ENCODE data around the gene PNKD.
A peak's percentile ranks its signal among the peaks of the same experiment; 100 is the strongest.

PNKD gene

DNA sequence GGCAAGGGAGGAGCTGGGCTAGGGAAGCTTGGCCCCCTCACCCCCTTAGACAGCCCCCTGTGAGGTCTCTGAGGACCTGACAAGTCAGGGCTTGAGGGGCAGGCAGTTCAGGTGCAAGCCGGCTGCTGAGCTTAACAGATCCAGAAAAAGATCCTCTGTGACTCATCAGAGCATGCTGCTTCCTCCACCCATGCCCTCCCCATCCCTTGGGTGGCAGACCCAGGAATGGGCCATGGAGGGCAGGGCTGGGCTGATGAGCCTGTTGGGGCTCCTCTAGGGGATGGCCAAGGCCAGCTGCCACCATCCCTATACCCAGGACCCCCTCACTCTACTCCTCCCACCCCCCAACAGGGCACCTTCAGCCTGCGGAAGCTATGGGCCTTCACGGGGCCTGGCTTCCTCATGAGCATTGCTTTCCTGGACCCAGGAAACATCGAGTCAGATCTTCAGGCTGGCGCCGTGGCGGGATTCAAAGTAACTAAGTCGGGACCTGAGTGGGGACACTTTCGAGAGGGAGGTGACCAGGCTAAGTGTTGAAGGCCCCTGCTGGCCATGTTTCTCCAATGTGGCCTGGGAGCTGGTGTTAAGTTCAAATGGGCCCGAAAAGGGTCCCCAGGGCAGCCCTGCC is 113.7 kb downstream of the PNKD start:
- DNase-seq, result no peak

DNA sequence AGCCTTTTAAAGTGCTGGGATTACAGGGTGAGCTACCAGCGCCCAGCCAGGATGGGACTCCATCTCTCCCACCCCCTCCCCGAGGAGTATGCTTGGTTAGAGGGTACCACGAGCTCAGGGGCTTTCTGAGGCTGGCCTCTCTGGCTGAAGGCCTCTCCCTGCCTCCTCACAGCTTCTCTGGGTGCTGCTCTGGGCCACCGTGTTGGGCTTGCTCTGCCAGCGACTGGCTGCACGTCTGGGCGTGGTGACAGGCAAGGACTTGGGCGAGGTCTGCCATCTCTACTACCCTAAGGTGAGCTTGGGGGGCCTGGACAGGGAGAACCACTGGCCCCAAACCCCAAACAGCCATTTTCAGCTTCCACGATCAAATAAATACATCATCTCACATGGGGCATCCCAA is 114.7 kb downstream of the PNKD start:
- no peak for DNase-seq

DNA sequence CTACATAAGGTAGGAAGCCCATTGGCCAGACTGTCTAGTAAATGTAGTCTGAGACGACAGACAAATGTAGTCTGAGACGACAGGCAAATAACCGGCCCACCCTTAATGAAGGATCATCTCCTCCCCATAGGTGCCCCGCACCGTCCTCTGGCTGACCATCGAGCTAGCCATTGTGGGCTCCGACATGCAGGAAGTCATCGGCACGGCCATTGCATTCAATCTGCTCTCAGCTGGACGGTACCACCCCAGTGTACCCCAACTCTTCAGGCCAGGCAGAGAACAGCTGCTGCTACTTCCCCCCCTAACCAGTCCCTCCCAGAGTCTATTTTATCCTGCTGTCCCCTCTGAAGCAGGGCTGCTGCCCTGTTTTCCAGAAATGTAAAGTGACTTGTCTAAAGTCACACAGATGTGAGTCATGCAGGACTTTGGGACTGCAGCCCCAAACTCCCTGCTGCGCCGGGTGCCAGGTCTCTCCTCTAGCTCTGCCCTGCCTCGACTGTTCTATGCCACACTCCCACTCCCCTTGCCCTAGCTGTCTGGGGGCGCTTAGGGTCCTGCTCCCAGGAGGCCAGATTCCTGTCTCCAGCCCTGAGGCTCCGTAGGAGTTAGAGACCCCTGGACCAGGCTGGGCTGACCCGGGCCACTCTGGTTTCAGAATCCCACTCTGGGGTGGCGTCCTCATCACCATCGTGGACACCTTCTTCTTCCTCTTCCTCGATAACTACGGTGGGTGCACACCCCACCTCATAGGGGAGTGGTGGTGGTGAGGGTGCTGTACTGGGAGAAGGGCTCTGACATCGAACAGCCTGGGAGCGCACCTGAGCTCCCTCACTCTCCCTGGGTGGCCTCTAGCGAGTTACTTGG is 116.4 kb downstream of the PNKD start:
- no peak for DNase-seq

DNA sequence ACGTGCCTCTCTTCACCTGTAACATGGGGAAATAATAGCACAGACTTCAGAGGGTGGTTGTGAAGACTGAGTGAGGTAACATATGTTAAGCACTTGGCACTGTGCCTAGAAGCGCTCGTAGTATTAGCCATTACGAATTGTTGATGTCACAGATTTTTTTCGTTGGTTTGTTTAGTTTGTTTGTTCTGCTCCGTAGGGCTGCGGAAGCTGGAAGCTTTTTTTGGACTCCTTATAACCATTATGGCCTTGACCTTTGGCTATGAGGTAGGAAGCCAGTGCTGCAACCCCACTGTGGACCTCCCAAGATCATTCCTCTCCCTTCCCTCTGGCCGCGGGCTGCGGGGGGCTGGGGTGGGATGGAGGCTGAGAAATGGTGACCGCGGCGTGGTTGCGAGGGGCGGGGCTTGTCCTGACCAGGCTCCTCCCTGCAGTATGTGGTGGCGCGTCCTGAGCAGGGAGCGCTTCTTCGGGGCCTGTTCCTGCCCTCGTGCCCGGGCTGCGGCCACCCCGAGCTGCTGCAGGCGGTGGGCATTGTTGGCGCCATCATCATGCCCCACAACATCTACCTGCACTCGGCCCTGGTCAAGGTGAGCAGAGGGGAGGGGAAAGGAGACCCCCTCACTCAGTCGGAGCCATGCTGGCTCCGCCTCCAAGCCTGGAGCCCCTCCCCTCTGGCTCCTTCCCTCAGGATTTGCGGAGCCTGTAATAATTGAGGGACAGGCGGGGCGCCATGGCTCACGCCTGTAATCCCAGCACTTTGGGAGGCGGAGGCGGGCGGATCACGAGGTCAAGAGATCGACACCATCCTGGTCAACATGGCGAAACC is 117.3 kb downstream of the PNKD start:
- no peak for DNase-seq

DNA sequence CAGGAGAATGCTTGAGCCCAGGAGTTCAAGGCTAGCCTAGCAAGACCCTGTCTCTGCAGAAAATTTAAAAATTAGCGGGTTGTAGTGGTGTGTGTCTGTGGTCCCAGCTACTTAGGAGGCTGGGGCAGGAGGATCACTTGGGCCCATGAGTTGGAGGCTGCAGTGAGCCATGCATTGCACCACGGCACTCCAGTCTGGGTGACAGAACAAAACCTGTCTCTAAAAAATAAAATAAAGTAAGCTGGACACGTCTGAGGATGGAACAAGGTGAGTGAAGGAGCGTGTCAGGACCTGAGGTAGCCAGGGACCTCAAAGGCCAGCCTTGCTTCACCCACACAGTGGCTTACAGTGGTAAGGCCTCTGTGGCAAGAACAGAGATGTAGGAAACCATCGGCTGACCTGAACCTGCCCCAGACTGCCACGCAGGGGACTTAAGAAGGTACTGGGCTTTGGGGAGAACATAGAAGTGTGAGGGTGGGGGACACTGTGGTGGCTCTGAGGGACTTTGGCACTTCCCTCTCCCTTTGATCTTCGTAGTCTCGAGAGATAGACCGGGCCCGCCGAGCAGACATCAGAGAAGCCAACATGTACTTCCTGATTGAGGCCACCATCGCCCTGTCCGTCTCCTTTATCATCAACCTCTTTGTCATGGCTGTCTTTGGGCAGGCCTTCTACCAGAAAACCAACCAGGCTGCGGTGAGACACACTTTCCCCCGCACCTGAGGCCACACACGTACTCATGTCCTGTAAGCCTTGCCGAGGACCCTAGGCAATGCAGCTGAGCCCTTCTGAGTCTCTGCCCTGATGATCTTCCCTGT is 119.2 kb downstream of the PNKD start:
- no peak for DNase-seq

DNA sequence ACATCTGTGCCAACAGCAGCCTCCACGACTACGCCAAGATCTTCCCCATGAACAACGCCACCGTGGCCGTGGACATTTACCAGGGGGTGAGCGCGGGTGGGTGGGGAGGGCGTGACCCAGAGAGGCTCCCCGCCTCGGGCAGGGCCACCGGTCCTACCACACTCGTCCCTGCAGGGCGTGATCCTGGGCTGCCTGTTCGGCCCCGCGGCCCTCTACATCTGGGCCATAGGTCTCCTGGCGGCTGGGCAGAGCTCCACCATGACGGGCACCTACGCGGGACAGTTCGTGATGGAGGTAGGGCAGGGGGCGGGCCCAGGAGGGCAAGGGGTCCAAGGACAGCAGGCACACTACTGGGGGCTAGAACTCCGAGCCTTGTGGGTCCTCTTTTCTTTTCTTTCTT is 120.9 kb downstream of the PNKD start:
- no peak for DNase-seq

DNA sequence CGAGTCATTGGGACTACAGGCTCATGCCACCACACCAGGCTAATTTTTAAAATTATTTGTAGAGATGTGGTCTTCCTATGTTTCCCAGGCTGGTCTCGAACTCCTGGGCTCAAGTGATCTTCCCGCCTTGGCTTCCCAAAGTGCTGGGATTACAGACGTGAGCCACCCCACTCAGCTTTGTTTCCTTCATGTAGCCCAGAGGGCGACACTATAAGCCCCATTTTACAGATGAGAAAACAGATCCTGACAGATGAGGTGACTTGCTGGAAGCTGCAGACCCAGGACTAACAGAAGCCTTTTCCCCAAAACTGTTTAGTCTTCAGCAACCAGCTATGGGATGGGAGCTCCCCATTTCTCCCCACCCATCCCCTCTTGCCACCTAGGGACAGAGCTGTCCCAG is 122.1 kb downstream of the PNKD start:
- no peak for DNase-seq

DNA sequence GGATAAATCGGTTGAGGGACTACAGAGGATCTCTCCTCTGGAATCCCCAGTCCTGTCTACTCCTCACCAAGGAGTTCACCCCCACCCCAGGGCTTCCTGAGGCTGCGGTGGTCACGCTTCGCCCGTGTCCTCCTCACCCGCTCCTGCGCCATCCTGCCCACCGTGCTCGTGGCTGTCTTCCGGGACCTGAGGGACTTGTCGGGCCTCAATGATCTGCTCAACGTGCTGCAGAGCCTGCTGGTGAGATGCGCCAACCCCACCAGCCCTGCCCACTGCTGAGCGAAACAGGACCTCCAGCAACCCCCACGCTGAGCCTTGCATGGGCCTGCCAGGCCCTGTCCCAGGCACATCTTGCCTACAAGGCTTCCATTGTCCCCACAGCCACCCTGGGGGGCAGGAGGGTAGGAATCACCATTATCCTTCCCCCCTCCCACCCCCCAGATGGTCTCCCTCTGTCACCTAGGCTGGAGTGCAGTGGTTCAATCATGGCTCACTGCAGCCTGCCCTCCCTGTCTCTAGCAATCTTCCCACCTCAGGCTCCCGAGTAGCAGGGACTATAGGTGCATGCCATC is 122.7 kb downstream of the PNKD start:
- DNase-seq, result no peak

DNA sequence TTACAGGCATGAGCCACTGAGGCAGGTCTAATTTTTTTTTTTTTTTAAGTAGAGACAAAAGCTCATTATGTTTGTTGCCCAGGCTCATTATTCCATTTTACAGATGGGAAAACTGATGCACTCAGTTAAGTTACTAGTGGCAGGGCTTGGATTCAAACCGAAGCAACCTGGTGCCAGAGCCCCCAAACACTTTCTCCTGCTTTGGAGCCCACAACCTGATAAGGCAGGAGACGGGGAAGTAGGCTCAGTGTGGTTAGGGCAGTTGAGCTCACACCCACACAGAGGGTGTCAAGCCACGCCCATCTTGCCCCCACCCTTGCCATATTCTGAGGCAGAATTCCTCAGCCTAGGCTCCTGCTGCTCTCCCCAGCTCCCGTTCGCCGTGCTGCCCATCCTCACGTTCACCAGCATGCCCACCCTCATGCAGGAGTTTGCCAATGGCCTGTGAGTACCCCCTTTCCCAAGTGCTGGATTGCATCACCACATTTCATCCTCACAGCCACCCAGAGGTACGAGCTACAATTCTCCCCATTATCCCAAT is 123.5 kb downstream of the PNKD start:
- DNase-seq, result no peak

DNA sequence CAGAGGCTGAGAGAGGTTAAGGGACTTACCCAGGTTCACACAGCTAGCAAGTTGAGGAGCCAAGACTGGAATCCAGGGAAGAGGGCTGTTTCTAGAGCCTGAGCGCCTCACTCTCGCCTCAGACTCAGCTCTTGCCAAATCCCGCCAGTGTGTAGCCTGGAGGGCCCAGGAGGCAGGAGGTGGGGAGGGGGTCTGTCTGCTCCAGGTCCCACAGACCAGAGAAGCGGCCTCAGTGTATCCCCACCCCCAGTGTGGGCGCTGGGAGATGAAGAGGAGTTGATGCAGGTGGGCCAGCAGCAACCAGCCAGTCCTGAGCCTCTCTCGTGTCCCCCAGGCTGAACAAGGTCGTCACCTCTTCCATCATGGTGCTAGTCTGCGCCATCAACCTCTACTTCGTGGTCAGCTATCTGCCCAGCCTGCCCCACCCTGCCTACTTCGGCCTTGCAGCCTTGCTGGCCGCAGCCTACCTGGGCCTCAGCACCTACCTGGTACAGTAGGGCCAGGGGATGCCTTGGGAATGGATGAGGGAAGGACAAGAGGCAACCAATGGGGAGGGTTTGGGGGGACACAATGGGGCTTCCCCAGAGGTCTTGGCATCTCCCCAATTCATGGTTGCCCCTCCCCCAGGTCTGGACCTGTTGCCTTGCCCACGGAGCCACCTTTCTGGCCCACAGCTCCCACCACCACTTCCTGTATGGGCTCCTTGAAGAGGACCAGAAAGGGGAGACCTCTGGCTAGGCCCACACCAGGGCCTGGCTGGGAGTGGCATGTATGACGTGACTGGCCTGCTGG is 124.2 kb downstream of the PNKD start:
- DNase-seq, result no peak

DNA sequence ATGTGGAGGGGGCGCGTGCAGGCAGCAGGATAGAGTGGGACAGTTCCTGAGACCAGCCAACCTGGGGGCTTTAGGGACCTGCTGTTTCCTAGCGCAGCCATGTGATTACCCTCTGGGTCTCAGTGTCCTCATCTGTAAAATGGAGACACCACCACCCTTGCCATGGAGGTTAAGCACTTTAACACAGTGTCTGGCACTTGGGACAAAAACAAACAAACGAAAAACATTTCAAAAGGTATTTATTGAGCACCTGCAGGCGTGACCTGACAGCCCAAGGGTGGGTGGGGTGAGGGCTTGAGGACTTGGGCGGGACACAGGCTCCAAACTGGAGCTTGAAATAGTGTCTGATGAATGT is 124.7 kb downstream of the PNKD start:
- no peak for DNase-seq

DNA sequence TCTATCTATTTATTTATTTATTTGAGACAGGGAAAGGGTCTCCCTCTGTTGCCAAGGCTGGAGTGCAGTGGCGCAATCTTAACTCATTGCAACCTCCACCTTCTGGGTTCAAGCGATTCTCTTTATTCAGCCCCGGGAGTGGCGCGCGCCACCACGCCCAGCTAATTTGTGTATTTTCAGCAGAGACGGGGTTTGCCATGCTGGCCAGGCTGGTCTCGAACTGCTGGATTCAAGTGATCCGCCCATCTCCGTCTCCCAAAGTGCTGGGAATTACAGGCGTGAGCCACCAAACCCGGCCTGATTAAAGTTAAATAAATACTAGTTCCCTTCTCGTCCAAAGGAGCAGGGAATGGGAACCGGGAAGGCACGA is 125.1 kb downstream of the PNKD start:
- no peak for DNase-seq

DNA sequence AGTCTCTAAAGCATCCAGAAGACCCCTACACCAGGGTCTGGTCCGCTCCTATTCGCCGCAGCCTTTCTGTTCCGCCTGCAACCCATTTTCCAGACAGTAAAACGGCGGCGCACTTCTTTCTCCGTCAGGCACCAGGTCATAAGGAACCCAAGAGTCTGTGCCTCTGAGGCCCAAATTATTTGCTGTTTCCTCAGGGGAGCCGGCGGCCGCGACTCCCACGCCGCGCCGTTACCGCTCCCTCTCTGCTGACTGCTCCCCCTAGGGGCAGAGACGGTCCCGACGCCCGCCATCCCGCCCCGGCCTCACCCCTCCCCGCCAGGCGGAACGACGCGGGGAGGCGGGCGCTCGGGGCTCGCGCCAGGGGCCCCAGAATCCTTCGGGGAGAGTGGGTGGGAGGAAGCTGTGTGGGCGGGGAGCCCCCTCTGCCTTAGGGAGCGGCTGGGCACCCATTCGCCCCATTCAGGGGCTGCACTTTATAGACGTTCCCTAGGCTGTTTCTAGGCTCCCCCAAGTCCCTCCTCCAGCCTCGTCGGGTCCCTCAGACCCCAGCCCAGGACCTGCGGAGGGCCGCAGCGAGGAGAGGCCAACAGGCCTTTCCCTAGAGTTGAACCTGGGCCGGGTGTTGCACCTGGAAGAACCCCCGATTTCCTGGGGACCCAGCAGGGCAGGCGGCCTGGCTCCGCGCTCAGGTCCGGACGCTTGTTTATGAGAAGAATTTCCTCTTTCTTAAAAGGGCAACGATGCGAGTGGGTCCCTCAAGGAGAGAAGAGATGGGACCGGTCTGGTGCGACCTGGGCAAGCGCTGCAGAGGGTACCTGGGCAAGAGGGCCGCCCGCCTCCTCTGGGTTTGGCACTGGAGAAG is 125.7 kb downstream of the PNKD start:
- DNase-seq, result peak; percentile 93
